Erythroblast (primary cell): ENCODE measurements around the gene HYAL2.
A peak's percentile ranks its signal among the peaks of the same experiment; 100 is the strongest.
"Not testable (repeated sequence)": the region's sequence is repeated elsewhere in the genome, so short reads cannot be mapped to it uniquely, and the experiment has no call there.

Source experiments
- DNase-seq, 2 experiments: peaks; one replicate each; lab custom pipeline; 2025; lab: John Stamatoyannopoulos, UW
- GATA1 ChIP-seq: IDR thresholded peaks from 2 replicates; pipeline ENCODE4 v1.6.1; 2011; ENCODE audit warnings: low read depth, mild to moderate bottlenecking, control low read depth, low read length, moderate library complexity
- POLR2A ChIP-seq: IDR thresholded peaks from 2 replicates; pipeline ENCODE4 v1.6.1; 2011; ENCODE audit warnings: mild to moderate bottlenecking, low read length

HYAL2 gene

GRCh38 chr3:50292159-50293078, 30.1 kb downstream of the HYAL2 start, which contains the start of gene IFRD2:
Gene IFRD2 (minus strand): TSS chr3:50292429. CDS start chr3:50292274, 155 bp downstream.
- DNase-seq: peak; percentile 99
- peak; percentile 84 for TF ChIP-seq POLR2A
- no peak for TF ChIP-seq GATA1

GRCh38 chr3:50290161-50290641, 32.3 kb downstream of the HYAL2 start:
- TF ChIP-seq POLR2A (no peak), GATA1 (no peak)
- no peak for DNase-seq

- no peak for DNase-seq
- no peak for TF ChIP-seq GATA1
- no peak for TF ChIP-seq POLR2A
Observed at GRCh38 chr3:50289130-50289529, 33.4 kb downstream of the HYAL2 start.

GRCh38 chr3:50288387-50289007, 34.0 kb downstream of the HYAL2 start:
- DNase-seq: no peak
- no peak for TF ChIP-seq POLR2A

GRCh38 chr3:50287262-50287661, 35.3 kb downstream of the HYAL2 start:
- DNase-seq: no peak
- TF ChIP-seq GATA1: no peak
- no peak for TF ChIP-seq POLR2A

GRCh38 chr3:50286322-50287227, 36.0 kb downstream of the HYAL2 start:
- no peak for DNase-seq
- TF ChIP-seq GATA1: no peak
- no peak for TF ChIP-seq POLR2A

GRCh38 chr3:50284121-50284520, 38.4 kb downstream of the HYAL2 start:
- not testable (repeated sequence) for DNase-seq

- TF ChIP-seq POLR2A (no peak), GATA1 (no peak)
Observed at GRCh38 chr3:50279255-50280016, 43.1 kb downstream of the HYAL2 start.

GRCh38 chr3:50278880-50279224, 43.7 kb downstream of the HYAL2 start, which contains the start of gene LSMEM2:
Gene LSMEM2 (plus strand): TSS chr3:50279087. CDS start chr3:50279114, 27 bp downstream.
- no peak for DNase-seq
- TF ChIP-seq GATA1 (no peak), POLR2A (no peak)

More at GRCh38 chr3:50279255-50280016, 43.1 kb downstream of the HYAL2 start:
- no peak for DNase-seq

- TF ChIP-seq GATA1 (no peak), POLR2A (no peak)
- DNase-seq: no peak
Observed at GRCh38 chr3:50278123-50278879, 44.2 kb downstream of the HYAL2 start.

- no peak for DNase-seq
Observed at GRCh38 chr3:50276762-50277101, 45.8 kb downstream of the HYAL2 start.

GRCh38 chr3:50275996-50276761, 46.4 kb downstream of the HYAL2 start:
- peak in 1 of 2 experiments; percentile 36 for DNase-seq
- TF ChIP-seq POLR2A: no peak
- no peak for TF ChIP-seq GATA1

More at GRCh38 chr3:50276762-50277101, 45.8 kb downstream of the HYAL2 start:
- TF ChIP-seq POLR2A (no peak), GATA1 (no peak)
